Loucy (cell line): ENCODE results near the gene PLXNA2.

Source experiments
- H2AFZ ChIP-seq: fragments of 200-600 bp; sonication (generic); 2 replicates; pipeline ENCODE4 v1.6.0; 2016; ENCODE audit warnings: antibody characterized with exemption, mild to moderate bottlenecking, low read length, moderate library complexity
- H3F3A ChIP-seq: fragments of 200-600 bp; 2 replicates; pipeline ENCODE4 v1.6.0; 2016; ENCODE audit warnings: antibody characterized with exemption, low read depth, mild to moderate bottlenecking
- H3K27me3 ChIP-seq: fragments of 200-600 bp; sonication (generic); 2 replicates; pipeline ENCODE4 v1.6.1; 2014; ENCODE audit warnings: low read length, mild to moderate bottlenecking; ENCODE audit not compliant: insufficient read depth, poor library complexity, severe bottlenecking
- H3K36me3 ChIP-seq: fragments of 200-600 bp; sonication (generic); 2 replicates; pipeline ENCODE4 v1.6.1; 2016; ENCODE audit warnings: low read length; ENCODE audit not compliant: insufficient read depth
- H3K4me1 ChIP-seq: fragments of 200-600 bp; sonication (generic); 2 replicates; pipeline ENCODE4 v1.5.1; 2014; ENCODE audit warnings: low read length, mild to moderate bottlenecking; ENCODE audit not compliant: insufficient read depth, poor library complexity, severe bottlenecking
- H3K4me2 ChIP-seq: fragments of 200-600 bp; sonication (generic); 2 replicates; pipeline ENCODE4 v1.6.0; 2014; ENCODE audit warnings: antibody characterized with exemption, low read length, low read depth, mild to moderate bottlenecking; ENCODE audit not compliant: poor library complexity, severe bottlenecking
- H3K4me3 ChIP-seq: fragments of 200-600 bp; sonication (generic); 2 replicates; pipeline ENCODE4 v1.5.1; 2014; ENCODE audit warnings: low read length, mild to moderate bottlenecking, mixed read lengths; ENCODE audit not compliant: poor library complexity, severe bottlenecking
- H3K79me2 ChIP-seq: fragments of 200-600 bp; sonication (generic); 2 replicates; pipeline ENCODE4 v1.6.1; 2014; ENCODE audit warnings: low read length; ENCODE audit not compliant: insufficient read depth
- H3K9ac ChIP-seq: fragments of 200-600 bp; sonication (generic); 2 replicates; pipeline ENCODE4 v1.6.0; 2014; ENCODE audit warnings: mild to moderate bottlenecking, low read depth, low read length, moderate library complexity; ENCODE audit not compliant: poor library complexity, severe bottlenecking
- H3K9me2 ChIP-seq: fragments of 200-600 bp; sonication (generic); replicated peaks from 2 replicates; pipeline ENCODE4 v1.6.1; 2016; ENCODE audit warnings: low read depth, low read length, mixed read lengths
- H3K9me3 ChIP-seq: fragments of 200-600 bp; sonication (generic); 2 replicates; pipeline ENCODE4 v1.6.1; 2014; ENCODE audit warnings: mild to moderate bottlenecking, antibody characterized with exemption, low read length, low read depth; ENCODE audit not compliant: insufficient read depth
- H4K20me1 ChIP-seq: fragments of 200-600 bp; sonication (generic); 2 replicates; pipeline ENCODE4 v1.6.0; 2014; ENCODE audit warnings: antibody characterized with exemption, low read length, mild to moderate bottlenecking; ENCODE audit not compliant: insufficient read depth, poor library complexity, severe bottlenecking
- CTCF ChIP-seq: fragments of 200-600 bp; sonication (generic); conservative IDR thresholded peaks from 2 replicates; pipeline ENCODE4 v1.5.1; 2014; ENCODE audit warnings: mild to moderate bottlenecking, antibody characterized with exemption, low read length
- EZH2phosphoT487 ChIP-seq: fragments of 200-600 bp; IDR thresholded peaks from 2 replicates; pipeline ENCODE4 v1.6.1; 2018; ENCODE audit warnings: antibody characterized with exemption, mild to moderate bottlenecking, moderate library complexity, borderline replicate concordance

The PLXNA2 gene

DNA sequence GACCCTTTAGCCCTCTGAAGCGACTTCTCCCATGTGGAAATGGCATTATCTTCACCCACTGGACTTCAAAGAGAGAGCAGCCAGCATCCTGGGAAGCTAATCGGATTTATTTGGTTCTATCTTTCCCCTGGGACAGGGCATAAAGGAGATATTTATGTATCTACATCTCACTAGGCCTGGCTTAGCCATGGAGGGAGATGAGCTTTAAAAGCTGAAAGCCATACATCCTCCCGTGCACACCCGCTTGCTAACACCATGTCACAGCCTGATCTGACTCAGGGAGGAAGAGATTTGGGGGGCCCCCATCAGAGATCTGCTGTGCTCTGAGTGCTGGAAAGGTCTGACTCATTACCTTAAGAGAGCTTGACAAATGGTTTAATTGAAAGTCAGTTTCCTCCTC lies 155.9 kb downstream of the PLXNA2 start:
- Histone ChIP-seq H3K9me3 (no peaks in the 10 kb centered on the region), H2AFZ (no peak overlapping the region), H3K27me3 (no peaks in the 10 kb centered on the region), H3K36me3 (no peaks in the 10 kb centered on the region), H4K20me1 (no peaks in the 10 kb centered on the region), H3F3A (no peaks in the 10 kb centered on the region), H3K79me2 (no peaks in the 10 kb centered on the region), H3K4me1 (peaks cover 15% of the 10 kb centered on the region), H3K4me3 (no peak overlapping the region), H3K4me2 (no peak overlapping the region), H3K9me2 (no peaks in the 10 kb centered on the region), H3K9ac (no peak overlapping the region)
- TF ChIP-seq CTCF (no peak), EZH2phosphoT487 (no peak)

GRCh38 chr1:208085655-208086515 lies 158.3 kb downstream of the PLXNA2 start:
- H3K9me3 ChIP-seq, result no peaks in the 10 kb centered on the region
- H3K9me2 ChIP-seq, result no peaks in the 10 kb centered on the region
- peak overlapping the region; percentile 83 for H2AFZ ChIP-seq
- no peaks in the 10 kb centered on the region for H3K27me3 ChIP-seq
- H3K9ac ChIP-seq, result peak overlapping the region; percentile 57
- H3K4me2 ChIP-seq, result peak overlapping the region; percentile 59
- TF ChIP-seq EZH2phosphoT487 (no peak), CTCF (no peak)
- H3K4me3 ChIP-seq, result peak overlapping the region; percentile 62
- no peaks in the 10 kb centered on the region for H3F3A ChIP-seq
- no peaks in the 10 kb centered on the region for H3K36me3 ChIP-seq
- H3K4me1 ChIP-seq, result peaks cover 15% of the 10 kb centered on the region
- no peaks in the 10 kb centered on the region for H4K20me1 ChIP-seq
- H3K79me2 ChIP-seq, result no peaks in the 10 kb centered on the region

- Histone ChIP-seq H2AFZ (no peak overlapping the region), H3K4me1 (peaks cover 15% of the 10 kb centered on the region)
Measured at GRCh38 chr1:208084764-208085163, 159.4 kb downstream of the PLXNA2 start.

More at GRCh38 chr1:208084764-208085163, 159.4 kb downstream of the PLXNA2 start:
- no peaks in the 10 kb centered on the region for H3F3A ChIP-seq
- H4K20me1 ChIP-seq, result no peaks in the 10 kb centered on the region
- no peaks in the 10 kb centered on the region for H3K79me2 ChIP-seq
- no peaks in the 10 kb centered on the region for H3K9me3 ChIP-seq
- H3K36me3 ChIP-seq, result no peaks in the 10 kb centered on the region
- H3K4me3 ChIP-seq, result no peak overlapping the region
- H3K27me3 ChIP-seq, result no peaks in the 10 kb centered on the region
- TF ChIP-seq EZH2phosphoT487 (no peak), CTCF (no peak)
- H3K9me2 ChIP-seq, result no peaks in the 10 kb centered on the region
- no peak overlapping the region for H3K9ac ChIP-seq
- no peak overlapping the region for H3K4me2 ChIP-seq
